ENCODE measurements around the gene NTF3.
A peak's percentile ranks its signal among the peaks of the same experiment; 100 is the strongest.

Gene NTF3

DNA sequence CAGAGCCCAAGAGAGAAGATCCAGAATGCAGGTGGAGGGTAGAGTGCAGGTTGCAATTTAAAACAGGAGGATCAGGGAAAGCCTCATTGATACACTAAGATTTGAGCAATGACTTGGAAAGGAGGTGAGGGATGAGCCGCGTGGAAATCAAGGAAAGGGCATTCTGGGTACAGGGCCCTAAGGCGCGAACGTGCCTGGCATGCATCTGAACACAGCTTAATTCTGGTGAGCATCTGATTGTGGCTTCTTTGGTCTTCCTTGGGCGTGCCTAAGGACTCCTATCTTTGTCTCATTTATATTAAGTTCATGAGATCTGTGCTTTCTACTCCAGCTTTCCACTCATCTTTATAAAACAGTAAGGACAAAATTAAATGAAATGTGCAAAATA, 79.3 kb downstream of the NTF3 start:
- TF ChIP-seq, protein P1, sequence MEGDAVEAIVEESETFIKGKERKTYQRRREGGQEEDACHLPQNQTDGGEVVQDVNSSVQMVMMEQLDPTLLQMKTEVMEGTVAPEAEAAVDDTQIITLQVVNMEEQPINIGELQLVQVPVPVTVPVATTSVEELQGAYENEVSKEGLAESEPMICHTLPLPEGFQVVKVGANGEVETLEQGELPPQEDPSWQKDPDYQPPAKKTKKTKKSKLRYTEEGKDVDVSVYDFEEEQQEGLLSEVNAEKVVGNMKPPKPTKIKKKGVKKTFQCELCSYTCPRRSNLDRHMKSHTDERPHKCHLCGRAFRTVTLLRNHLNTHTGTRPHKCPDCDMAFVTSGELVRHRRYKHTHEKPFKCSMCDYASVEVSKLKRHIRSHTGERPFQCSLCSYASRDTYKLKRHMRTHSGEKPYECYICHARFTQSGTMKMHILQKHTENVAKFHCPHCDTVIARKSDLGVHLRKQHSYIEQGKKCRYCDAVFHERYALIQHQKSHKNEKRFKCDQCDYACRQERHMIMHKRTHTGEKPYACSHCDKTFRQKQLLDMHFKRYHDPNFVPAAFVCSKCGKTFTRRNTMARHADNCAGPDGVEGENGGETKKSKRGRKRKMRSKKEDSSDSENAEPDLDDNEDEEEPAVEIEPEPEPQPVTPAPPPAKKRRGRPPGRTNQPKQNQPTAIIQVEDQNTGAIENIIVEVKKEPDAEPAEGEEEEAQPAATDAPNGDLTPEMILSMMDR (IDR thresholded peaks at IDR 0.05; ENCODE audit: low read depth, low read length) = no peak
- no peak overlapping the region for H3K4me3 ChIP-seq (ENCODE audit: low read depth, low read length)

DNA sequence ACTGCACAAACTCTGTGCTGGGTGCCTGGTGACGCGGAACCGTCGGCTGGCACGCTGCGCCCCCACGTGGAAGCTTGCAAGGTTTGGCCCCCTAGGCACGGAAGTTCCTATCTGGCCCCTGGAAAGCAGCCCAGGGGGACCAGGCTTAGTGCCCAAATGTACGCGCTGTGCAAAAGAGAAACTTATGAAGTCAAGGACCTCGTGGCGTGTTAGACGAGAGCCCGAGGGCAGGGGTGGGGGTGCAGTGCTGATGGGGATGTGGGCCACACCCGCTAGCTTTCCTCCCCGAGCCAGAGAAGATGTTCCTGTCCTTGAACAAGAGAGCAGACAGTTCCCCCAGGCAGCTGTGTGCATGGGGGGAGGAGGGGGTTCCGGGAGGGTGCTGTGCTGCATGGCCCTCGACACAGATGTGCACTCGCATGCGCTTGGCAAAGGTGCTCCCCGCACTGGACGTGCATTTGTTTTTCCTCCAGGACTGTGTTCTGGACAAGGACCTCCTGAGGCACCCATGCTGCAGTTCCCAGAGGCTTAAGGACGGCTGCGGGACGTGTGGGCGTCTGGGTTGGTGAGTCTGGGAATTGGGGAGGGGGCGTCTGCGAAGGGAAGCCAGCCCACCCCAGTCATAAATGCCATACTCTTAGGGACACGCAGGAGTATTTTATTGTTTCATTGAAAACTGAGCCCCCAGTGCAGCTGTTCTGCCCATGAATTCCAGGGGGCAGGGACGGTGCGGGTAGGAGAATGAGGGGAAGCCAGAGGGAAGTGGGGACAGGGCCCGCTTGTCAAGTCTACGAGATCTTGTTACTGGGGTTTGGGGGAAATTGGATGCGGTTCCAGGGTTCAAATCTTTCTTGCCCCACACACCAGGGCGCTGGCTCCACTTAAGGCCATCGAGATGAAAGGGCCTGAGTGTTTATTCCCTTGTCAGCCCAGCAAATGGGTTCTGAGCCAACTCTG, 80.0 kb downstream of the NTF3 start:
- TF ChIP-seq, protein P1 (IDR thresholded peaks at IDR 0.05; ENCODE audit: low read depth, low read length) = peak; percentile 67
- H3K4me3 ChIP-seq (ENCODE audit: low read depth, low read length) = no peak overlapping the region

DNA sequence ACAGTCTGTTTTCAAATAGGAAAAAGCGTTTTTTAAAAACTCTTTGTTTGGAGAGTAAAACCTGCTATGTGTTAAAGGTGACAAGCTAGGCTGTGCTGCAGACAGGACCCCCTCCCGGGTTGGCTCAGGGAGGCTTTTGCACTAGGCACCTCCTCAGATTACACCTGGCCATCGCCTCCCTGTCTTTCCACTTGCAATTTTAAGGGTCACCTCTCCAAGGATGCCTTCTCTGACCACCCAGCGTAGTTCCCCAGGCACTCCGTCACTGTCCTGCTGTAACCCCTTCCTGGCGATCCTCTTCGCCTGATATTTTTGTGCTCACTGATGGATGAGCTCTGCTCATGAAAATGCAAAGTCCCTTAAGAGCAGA, 80.7 kb downstream of the NTF3 start:
- no peak overlapping the region for H3K4me3 ChIP-seq (ENCODE audit: low read depth, low read length)
- TF ChIP-seq, protein P1 (IDR thresholded peaks at IDR 0.05; ENCODE audit: low read depth, low read length) = no peak

DNA sequence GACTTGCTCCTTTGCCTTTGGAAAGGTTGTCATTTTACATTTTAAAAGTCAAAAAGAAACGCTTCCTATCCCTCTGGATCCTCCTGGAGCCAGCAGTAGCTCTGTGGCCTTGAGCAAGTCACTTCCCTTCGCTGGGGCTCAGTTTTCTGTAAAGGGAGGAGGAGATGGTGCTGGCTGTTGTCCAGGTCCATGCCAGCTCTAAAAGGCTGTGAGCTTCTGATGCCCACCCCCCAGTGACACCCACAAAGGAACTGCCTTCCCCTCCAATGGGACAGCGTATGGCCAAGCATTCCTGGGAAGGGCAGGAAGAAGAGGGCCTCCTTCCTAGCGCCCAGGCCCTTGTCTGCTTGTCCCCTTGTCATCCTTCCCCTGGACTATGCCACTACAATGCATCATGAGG, 81.5 kb downstream of the NTF3 start:
- TF ChIP-seq, protein P1 (IDR thresholded peaks at IDR 0.05; ENCODE audit: low read depth, low read length) = no peak

DNA sequence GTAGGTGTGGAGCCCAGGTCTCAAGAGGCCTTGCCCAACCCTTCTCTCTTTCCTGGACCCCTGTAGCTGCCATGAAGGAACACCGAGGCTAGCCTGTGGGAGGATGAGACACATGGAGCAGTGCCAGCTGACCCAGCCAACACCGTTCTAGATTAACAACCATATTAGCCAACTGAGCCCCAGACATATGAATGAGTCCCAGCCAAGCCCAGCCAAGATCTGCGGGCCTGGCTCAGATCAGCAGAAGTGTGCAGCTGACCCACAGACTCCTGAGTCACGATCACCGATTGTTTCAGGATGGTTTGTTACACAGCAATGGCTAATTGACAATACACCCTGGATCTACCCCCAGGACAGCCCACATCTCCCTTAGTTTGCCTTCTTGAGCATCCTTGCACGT, 82.1 kb downstream of the NTF3 start:
- TF ChIP-seq, protein P1 (IDR thresholded peaks at IDR 0.05; ENCODE audit: low read depth, low read length) = no peak
- no peak overlapping the region for H3K4me3 ChIP-seq (ENCODE audit: low read depth, low read length)

More for the DNA sequence above, 81.5 kb downstream of the NTF3 start:
- H3K4me3 ChIP-seq (ENCODE audit: low read depth, low read length) = no peak overlapping the region

DNA sequence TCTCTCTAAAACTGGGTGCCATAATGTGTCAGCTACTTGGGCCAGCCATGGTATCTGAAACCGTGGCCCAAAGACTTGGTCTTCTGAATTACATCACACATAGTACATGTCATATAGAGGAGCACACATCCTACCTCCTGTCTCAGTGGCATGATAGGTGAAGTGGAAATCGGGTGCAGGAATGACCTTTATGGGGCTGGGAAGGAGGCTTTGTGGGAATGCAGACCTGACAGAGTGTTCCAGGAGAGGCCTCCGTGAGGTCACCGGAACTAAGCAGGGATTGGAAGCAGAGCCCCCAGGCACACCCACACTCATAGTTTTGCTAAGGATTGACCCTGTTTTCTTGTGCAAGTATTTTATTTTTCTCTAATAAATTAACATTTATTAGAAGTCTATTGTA, 82.6 kb downstream of the NTF3 start:
- H3K4me3 ChIP-seq (ENCODE audit: low read depth, low read length) = no peak overlapping the region
- TF ChIP-seq, protein P1 (IDR thresholded peaks at IDR 0.05; ENCODE audit: low read depth, low read length) = no peak

DNA sequence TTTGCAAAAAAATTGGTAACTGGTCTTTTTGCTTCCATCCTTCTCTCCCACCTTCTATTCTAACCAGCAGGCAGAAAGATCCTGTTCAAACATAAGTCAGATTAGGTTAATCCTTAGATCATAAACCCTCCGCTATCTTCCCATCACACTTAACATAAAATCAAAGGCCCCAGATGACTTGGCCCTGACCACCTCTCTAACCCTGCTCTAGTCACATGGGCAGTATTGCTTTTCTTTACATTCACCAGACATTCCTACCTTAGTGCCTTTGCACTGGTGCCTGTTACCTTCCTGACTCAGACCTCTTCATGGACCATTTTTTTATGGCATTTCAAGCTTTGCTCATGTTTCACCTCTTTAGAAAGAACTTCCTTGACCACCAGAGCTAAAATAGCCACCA, 83.5 kb downstream of the NTF3 start:
- H3K4me3 ChIP-seq (ENCODE audit: low read depth, low read length) = no peak overlapping the region
- TF ChIP-seq, protein P1 (IDR thresholded peaks at IDR 0.05; ENCODE audit: low read depth, low read length) = no peak

All from WI38 (cell line).